ENCODE data around the gene NAA35. TPM values are rescaled to one million over a fixed set of nuclear protein-coding genes. Genes with fewer than 3 reads are reported as not detected.

The NAA35 gene
- total and polyA plus RNA-seq, 7 experiments from 2014 or later = 14.4 to 28.6 (median 23.4) TPM

DNA sequence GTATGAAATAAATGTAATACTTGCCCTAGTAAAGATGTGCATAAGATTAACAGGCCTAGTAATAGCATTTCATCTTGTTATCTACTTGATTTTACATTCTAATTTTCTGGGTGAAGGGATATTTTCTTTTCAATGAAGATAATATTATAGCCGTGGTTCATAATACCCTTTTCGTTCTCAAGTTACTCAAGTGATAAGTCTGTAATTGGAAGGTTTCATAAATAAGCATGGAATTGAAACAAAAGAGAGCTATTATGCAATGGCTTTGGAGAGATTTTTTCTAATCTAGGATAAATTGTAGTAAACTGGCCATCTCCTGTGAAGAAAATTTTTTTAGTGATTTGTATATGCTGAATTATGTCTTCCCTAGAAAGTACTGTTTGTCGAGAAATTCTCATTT lies 19.0 kb downstream of the NAA35 start:
- H3K36me3 Mint-ChIP-seq = peaks cover 16 to 49% (median 38%) of the 10 kb centered on the region in 5 donors
- Histone ChIP-seq H3K36me3 (ENCODE audit: control insufficient read depth in 2 of 3, insufficient read depth in 3 of 3, low read length in 3 of 3) (peaks cover 3 to 34% (median 16%) of the 10 kb centered on the region in 3 experiments), H3K4me3 (ENCODE audit: low read length) (no peak overlapping the region), H3K27me3 (ENCODE audit: control insufficient read depth in 2 of 2, insufficient read depth in 2 of 2, low read length in 2 of 2) (no peaks in the 10 kb centered on the region), H3K27ac (ENCODE audit: low read depth, low read length) (no peak overlapping the region), H3K9me3 (ENCODE audit: control insufficient read depth in 2 of 3, low read length in 3 of 3) (no peaks in the 10 kb centered on the region), H3K4me1 (ENCODE audit: control insufficient read depth in 2 of 2, insufficient read depth in 2 of 2, low read length in 2 of 2) (no peaks in the 10 kb centered on the region)
- peaks cover 0 to 16% (median 6%) of the 10 kb centered on the region in 7 donors for H3K4me1 Mint-ChIP-seq
- no peak overlapping the region for H3K27ac Mint-ChIP-seq
- DNase-seq (no peak), ATAC-seq (no peak)
- intact Hi-C loops (cut with micrococcal nuclease) = no loop called here
- H3K9me3 Mint-ChIP-seq = no peaks in the 10 kb centered on the region
- ChIA-PET CTCF (no interaction called here), POLR2A (no interaction called here)
- H3K27me3 Mint-ChIP-seq = no peaks in the 10 kb centered on the region
- no peak overlapping the region for H3K4me3 Mint-ChIP-seq

DNA sequence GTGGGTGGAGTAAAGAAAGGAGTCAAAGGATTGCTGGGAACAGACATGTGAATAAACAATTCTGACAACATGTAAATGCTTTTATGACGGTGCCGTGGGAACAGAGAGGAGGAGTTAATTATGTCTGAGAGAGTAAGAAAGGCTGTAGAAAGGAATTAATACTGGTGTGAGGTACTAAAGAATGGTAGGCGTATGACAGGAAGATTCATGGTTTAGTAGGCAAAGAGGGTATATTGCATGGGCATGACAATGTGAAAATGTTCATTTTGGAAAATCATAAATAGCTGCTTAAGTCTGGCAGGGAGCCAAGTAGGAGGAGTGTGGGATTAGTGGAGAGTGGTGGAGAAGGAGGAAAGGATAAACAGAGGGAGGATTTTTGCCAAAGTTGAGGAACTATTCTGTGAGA lies 19.7 kb downstream of the NAA35 start:
- H3K36me3 Mint-ChIP-seq = peaks cover 16 to 55% (median 42%) of the 10 kb centered on the region in 5 donors
- intact Hi-C loops (cut with micrococcal nuclease) = no loop called here
- Histone ChIP-seq H3K4me3 (ENCODE audit: low read length) (no peak overlapping the region), H3K27me3 (ENCODE audit: control insufficient read depth in 2 of 2, insufficient read depth in 2 of 2, low read length in 2 of 2) (no peaks in the 10 kb centered on the region), H3K36me3 (ENCODE audit: control insufficient read depth in 2 of 3, insufficient read depth in 3 of 3, low read length in 3 of 3) (peaks cover 3 to 40% (median 16%) of the 10 kb centered on the region in 3 experiments), H3K4me1 (ENCODE audit: control insufficient read depth in 2 of 2, insufficient read depth in 2 of 2, low read length in 2 of 2) (no peaks in the 10 kb centered on the region), H3K9me3 (ENCODE audit: control insufficient read depth in 2 of 3, low read length in 3 of 3) (no peaks in the 10 kb centered on the region), H3K27ac (ENCODE audit: low read depth, low read length) (no peak overlapping the region)
- DNase-seq (no peak), ATAC-seq (no peak)
- H3K4me1 Mint-ChIP-seq = peaks cover 0 to 16% (median 6%) of the 10 kb centered on the region in 7 donors
- no peaks in the 10 kb centered on the region for H3K9me3 Mint-ChIP-seq
- POLR2A ChIA-PET = no interaction called here
- CTCF ChIA-PET = no interaction called here
- H3K27me3 Mint-ChIP-seq = no peaks in the 10 kb centered on the region
- no peak overlapping the region for H3K4me3 Mint-ChIP-seq
- peak overlapping the region in 3 of 9 donors; percentile 1 to 24 (median 2) for H3K27ac Mint-ChIP-seq

DNA sequence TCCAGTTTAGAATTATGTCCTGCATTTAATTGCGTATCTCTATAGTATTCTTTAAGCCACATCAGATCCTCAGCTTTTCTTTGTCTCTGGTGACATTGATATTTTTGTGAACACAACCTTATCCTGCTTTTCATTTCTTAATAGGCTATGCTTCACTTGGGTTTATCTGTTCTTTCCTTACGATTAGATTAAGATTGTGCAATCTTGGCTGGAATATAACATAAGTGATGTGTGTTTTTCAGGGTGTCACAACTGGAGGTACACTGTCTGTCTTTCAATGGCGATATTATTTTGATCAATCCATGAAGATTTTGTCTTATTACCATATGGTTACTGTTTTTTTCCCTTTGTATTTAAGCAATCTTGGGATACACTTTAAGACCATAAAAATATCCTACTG lies 23.6 kb downstream of the NAA35 start:
- no peaks in the 10 kb centered on the region for H3K27me3 Mint-ChIP-seq
- DNase-seq (no peak), ATAC-seq (no peak)
- peaks cover 20 to 63% (median 44%) of the 10 kb centered on the region in 5 donors for H3K36me3 Mint-ChIP-seq
- Histone ChIP-seq H3K4me3 (ENCODE audit: low read length) (no peak overlapping the region), H3K4me1 (ENCODE audit: control insufficient read depth in 2 of 2, insufficient read depth in 2 of 2, low read length in 2 of 2) (no peaks in the 10 kb centered on the region), H3K27me3 (ENCODE audit: control insufficient read depth in 2 of 2, insufficient read depth in 2 of 2, low read length in 2 of 2) (no peaks in the 10 kb centered on the region), H3K36me3 (ENCODE audit: control insufficient read depth in 2 of 3, insufficient read depth in 3 of 3, low read length in 3 of 3) (peaks cover 3 to 53% (median 7%) of the 10 kb centered on the region in 3 experiments), H3K9me3 (ENCODE audit: control insufficient read depth in 2 of 3, low read length in 3 of 3) (no peaks in the 10 kb centered on the region), H3K27ac (ENCODE audit: low read depth, low read length) (no peak overlapping the region)
- H3K4me1 Mint-ChIP-seq = peaks cover 0 to 14% (median 2%) of the 10 kb centered on the region in 7 donors
- H3K27ac Mint-ChIP-seq = no peak overlapping the region
- ChIA-PET CTCF (interaction anchor here (0.6 kb wide), 1 partner anchor 306 kb away, joined by 5 read pairs; no protein-coding TSS in a partner anchor), POLR2A (no interaction called here)
- intact Hi-C loops (cut with micrococcal nuclease) = no loop called here
- H3K9me3 Mint-ChIP-seq = peaks cover 0 to 1% (median 0%) of the 10 kb centered on the region in 11 donors
- H3K4me3 Mint-ChIP-seq = no peak overlapping the region

DNA sequence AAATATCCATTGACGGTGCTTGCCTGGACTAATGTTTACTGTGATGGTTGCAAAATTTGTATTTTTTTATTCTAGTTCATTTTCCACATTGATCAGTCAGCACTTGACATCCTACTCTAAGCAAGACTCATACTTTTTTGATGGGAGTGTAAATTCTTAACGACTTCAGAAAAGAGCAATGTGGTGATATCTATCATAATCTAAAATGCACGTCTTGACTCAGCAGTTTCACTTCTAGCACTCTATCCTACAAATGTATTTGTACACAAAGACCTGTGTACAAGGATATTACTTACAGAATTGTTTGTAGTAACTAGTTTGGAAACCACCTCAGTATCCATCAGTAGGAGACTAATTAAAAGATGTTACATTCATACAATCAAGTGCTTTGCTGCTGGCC lies 24.0 kb downstream of the NAA35 start:
- Mint-ChIP-seq H3K27me3 (no peaks in the 10 kb centered on the region), H3K36me3 (peaks cover 17 to 63% (median 42%) of the 10 kb centered on the region in 5 donors), H3K4me1 (peaks cover 0 to 14% (median 2%) of the 10 kb centered on the region in 7 donors), H3K27ac (peak overlapping the region in 1 of 9 donors; percentile 39), H3K4me3 (no peak overlapping the region), H3K9me3 (peaks cover 0 to 1% (median 0%) of the 10 kb centered on the region in 11 donors)
- Histone ChIP-seq H3K9me3 (ENCODE audit: control insufficient read depth in 2 of 3, low read length in 3 of 3) (no peaks in the 10 kb centered on the region), H3K27ac (ENCODE audit: low read depth, low read length) (no peak overlapping the region), H3K4me3 (ENCODE audit: low read length) (no peak overlapping the region), H3K4me1 (ENCODE audit: control insufficient read depth in 2 of 2, insufficient read depth in 2 of 2, low read length in 2 of 2) (no peaks in the 10 kb centered on the region), H3K36me3 (ENCODE audit: control insufficient read depth in 2 of 3, insufficient read depth in 3 of 3, low read length in 3 of 3) (peaks cover 0 to 51% (median 7%) of the 10 kb centered on the region in 3 experiments), H3K27me3 (ENCODE audit: control insufficient read depth in 2 of 2, insufficient read depth in 2 of 2, low read length in 2 of 2) (no peaks in the 10 kb centered on the region)
- intact Hi-C loops (cut with micrococcal nuclease) = no loop called here
- POLR2A ChIA-PET = no interaction called here
- DNase-seq = no peak
- CTCF ChIA-PET = no interaction called here
- ATAC-seq = no peak

DNA sequence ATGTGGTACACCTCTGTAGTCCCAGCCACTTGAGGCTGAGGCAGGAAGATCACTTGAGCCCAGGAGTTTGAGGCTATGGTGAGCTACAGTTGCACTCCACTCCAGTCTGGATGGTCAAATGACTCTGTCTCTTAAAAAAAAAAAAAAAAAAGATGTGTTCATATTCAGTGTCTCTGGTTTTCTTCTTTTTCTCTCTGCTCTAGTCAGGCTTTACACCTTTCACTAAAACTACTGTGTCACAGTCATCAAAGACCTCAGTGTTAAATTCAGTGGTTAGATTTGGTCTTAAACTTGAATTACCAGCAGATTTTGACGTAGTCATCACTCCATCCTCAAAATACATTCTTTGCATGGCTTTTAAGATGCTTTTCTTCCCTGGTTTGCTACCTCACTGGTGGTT lies 28.8 kb downstream of the NAA35 start:
- Histone ChIP-seq H3K9me3 (ENCODE audit: control insufficient read depth in 2 of 3, low read length in 3 of 3) (no peaks in the 10 kb centered on the region), H3K27me3 (ENCODE audit: control insufficient read depth in 2 of 2, insufficient read depth in 2 of 2, low read length in 2 of 2) (no peaks in the 10 kb centered on the region), H3K36me3 (ENCODE audit: control insufficient read depth in 2 of 3, insufficient read depth in 3 of 3, low read length in 3 of 3) (peaks cover 0 to 35% (median 0%) of the 10 kb centered on the region in 3 experiments), H3K4me3 (ENCODE audit: low read length) (no peak overlapping the region), H3K27ac (ENCODE audit: low read depth, low read length) (no peak overlapping the region), H3K4me1 (ENCODE audit: control insufficient read depth in 2 of 2, insufficient read depth in 2 of 2, low read length in 2 of 2) (no peaks in the 10 kb centered on the region)
- Mint-ChIP-seq H3K4me3 (no peak overlapping the region), H3K27me3 (no peaks in the 10 kb centered on the region), H3K9me3 (peaks cover 0 to 1% (median 0%) of the 10 kb centered on the region in 11 donors), H3K27ac (peak overlapping the region in 1 of 9 donors; percentile 14), H3K4me1 (peaks cover 0 to 15% (median 0%) of the 10 kb centered on the region in 7 donors), H3K36me3 (peaks cover 16 to 68% (median 46%) of the 10 kb centered on the region in 5 donors)
- ATAC-seq (no peak), DNase-seq (no peak)
- ChIA-PET POLR2A (no interaction called here), CTCF (no interaction called here)
- intact Hi-C loops (cut with micrococcal nuclease) = no loop called here

DNA sequence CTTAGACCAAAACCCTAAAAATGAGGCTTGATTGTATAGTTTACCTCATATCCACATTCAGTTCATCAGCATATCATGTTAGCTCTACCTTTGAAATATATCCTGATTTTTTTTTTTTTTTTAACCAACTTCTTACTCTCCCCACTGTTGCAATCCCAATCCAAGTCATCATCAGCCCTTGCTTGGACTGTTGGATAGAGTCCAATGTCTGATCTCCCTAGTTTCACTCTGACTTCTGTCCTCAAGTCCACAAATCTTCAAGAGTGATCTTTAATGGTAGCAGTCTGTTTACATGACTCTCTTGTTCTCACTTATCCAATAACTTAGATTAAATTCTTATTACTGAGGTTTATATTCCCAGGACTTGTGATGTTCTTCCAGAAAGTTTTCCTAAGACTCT lies 30.8 kb downstream of the NAA35 start:
- Mint-ChIP-seq H3K4me1 (peaks cover 0 to 14% (median 0%) of the 10 kb centered on the region in 7 donors), H3K27me3 (no peaks in the 10 kb centered on the region), H3K9me3 (peaks cover 0 to 1% (median 0%) of the 10 kb centered on the region in 11 donors), H3K36me3 (peaks cover 14 to 65% (median 49%) of the 10 kb centered on the region in 5 donors), H3K4me3 (no peak overlapping the region), H3K27ac (no peak overlapping the region)
- Histone ChIP-seq H3K27me3 (ENCODE audit: control insufficient read depth in 2 of 2, insufficient read depth in 2 of 2, low read length in 2 of 2) (no peaks in the 10 kb centered on the region), H3K4me1 (ENCODE audit: control insufficient read depth in 2 of 2, insufficient read depth in 2 of 2, low read length in 2 of 2) (no peaks in the 10 kb centered on the region), H3K9me3 (ENCODE audit: control insufficient read depth in 2 of 3, low read length in 3 of 3) (no peaks in the 10 kb centered on the region), H3K4me3 (ENCODE audit: low read length) (no peak overlapping the region), H3K36me3 (ENCODE audit: control insufficient read depth in 2 of 3, insufficient read depth in 3 of 3, low read length in 3 of 3) (peaks cover 0 to 26% (median 8%) of the 10 kb centered on the region in 3 experiments), H3K27ac (ENCODE audit: low read depth, low read length) (no peak overlapping the region)
- ChIA-PET POLR2A (no interaction called here), CTCF (no interaction called here)
- ATAC-seq (no peak), DNase-seq (no peak)
- intact Hi-C loops (cut with micrococcal nuclease) = no loop called here

DNA sequence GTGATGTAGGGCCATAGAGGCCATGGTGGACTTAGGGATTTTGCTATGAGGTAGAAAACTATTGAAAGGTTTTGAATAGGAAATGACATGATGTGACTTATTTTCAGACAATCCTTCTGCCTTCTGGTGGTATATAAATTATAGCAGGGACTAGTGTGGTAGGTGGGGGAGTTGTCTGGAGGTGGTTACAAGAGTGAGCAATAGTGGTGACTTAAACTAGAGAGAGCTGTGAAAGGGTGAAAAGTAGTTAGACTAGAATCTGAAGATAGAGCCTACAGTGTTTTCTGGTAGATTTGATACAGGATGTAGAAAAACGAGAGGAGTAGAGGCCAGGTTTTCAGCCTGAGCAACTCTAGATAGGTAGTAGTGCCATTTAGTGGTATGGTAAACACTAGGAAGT lies 32.3 kb downstream of the NAA35 start:
- Mint-ChIP-seq H3K27ac (peak overlapping the region in 1 of 9 donors; percentile 38), H3K36me3 (peaks cover 14 to 64% (median 55%) of the 10 kb centered on the region in 5 donors), H3K4me1 (peaks cover 0 to 14% (median 0%) of the 10 kb centered on the region in 7 donors), H3K27me3 (no peaks in the 10 kb centered on the region), H3K4me3 (no peak overlapping the region), H3K9me3 (peaks cover 0 to 1% (median 0%) of the 10 kb centered on the region in 11 donors)
- no peak for DNase-seq
- intact Hi-C loops (cut with micrococcal nuclease) = no loop called here
- Histone ChIP-seq H3K4me1 (ENCODE audit: control insufficient read depth in 2 of 2, insufficient read depth in 2 of 2, low read length in 2 of 2) (no peaks in the 10 kb centered on the region), H3K9me3 (ENCODE audit: control insufficient read depth in 2 of 3, low read length in 3 of 3) (no peaks in the 10 kb centered on the region), H3K27ac (ENCODE audit: low read depth, low read length) (no peak overlapping the region), H3K36me3 (ENCODE audit: control insufficient read depth in 2 of 3, insufficient read depth in 3 of 3, low read length in 3 of 3) (peaks cover 0 to 32% (median 15%) of the 10 kb centered on the region in 3 experiments), H3K4me3 (ENCODE audit: low read length) (no peak overlapping the region), H3K27me3 (ENCODE audit: control insufficient read depth in 2 of 2, insufficient read depth in 2 of 2, low read length in 2 of 2) (no peaks in the 10 kb centered on the region)
- ChIA-PET POLR2A (no interaction called here), CTCF (no interaction called here)
- no peak for ATAC-seq
